Activated CD4-positive, alpha-beta T cell treated with anti-CD3 and anti-CD28 coated beads for 4 hours (primary cell): ENCODE data around the gene ZNF621.
"Not testable (repeated sequence)": the region's sequence is repeated elsewhere in the genome, so short reads cannot be mapped to it uniquely, and the experiment has no call there.

Experiments
- DNase-seq, 2 donors: peaks; one replicate each; pipeline ENCODE4 v3.0.0-alpha.2; 2020

ZNF621 gene

DNA sequence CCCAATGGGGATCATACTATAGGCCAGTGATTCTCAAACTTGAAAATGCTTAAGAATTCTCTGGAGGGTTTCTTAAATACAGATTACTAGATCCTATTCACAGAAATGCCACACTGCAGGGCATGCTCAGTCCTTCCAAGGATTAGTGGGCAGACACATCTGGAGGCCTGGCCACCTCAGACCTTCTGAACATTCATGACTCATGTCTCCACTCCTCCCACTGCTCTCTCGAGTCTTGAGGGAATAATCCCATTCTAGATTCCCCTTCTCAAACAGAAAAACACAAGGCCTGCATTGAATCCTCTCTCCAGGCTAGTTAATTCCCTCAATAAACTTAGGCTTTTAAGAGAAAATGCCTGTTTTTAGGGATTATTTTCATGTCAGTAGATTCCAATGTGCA lies 22.1 kb downstream of the ZNF621 start:
- DNase-seq, result no peak

DNA sequence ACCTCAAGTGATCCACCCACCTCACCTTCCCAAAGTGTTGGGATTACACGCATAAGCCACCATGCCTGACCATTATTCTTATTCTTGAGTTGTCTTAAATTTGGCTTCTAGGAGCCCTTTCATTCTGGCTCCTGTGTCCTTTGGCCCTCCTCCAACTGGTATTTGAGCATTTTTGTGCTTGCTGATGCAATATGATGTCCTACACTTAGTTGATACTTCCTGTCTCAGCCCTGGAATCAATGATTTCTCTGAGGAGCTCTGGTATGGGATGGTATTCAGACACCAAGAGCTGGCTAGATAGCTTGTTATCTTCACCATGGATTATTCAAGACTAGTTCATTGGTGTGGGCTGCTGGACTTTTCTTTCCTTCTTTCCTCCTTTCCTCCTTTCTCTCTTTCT lies 25.4 kb downstream of the ZNF621 start:
- DNase-seq, result no peak

DNA sequence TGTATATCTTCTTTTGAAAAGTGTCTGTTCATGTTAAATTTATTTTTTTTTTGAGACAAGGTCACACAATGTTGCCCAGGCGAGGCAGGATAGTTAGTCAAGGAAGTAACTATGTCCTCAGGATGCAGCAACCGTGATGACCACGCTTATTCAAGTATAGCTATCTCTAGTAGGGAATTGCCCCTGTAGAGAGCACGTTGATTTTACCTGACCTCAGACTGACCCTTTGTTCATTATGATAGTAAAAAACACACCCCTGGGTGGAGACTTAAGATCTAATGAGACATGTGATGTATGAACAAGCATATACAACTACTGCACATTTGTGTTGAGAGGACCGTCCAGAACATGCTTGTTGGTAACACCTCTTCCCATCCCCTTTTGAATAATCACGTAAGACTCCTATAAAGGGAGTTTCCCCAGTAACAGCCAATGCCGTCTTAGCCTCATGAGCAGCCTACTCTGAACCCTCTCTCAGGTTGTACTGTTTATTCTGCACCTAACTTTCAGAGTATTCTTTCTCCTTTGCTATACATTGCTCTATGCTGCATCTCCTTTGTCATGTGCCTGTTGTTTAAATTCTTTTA lies 32.9 kb downstream of the ZNF621 start:
- no peak for DNase-seq

DNA sequence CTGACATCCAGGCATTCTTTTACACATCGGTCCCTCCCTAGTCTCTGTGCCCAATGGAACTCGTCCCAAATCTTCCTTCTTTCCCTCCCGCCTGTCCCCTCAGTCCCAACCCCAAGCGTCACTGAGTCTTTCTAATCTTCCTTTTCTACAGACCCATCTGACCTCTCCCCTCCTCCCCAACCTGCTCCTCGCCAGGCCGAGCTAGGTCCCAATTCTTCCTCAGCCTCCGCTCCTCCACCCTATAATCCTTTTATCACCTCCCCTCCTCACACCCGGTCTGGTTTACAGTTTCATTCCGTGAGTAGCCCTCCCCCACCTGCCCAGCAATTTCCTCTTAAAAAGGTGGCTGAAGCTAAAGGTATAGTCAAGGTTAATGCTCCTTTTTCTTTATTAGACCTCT lies 37.7 kb downstream of the ZNF621 start:
- not testable (repeated sequence) for DNase-seq

DNA sequence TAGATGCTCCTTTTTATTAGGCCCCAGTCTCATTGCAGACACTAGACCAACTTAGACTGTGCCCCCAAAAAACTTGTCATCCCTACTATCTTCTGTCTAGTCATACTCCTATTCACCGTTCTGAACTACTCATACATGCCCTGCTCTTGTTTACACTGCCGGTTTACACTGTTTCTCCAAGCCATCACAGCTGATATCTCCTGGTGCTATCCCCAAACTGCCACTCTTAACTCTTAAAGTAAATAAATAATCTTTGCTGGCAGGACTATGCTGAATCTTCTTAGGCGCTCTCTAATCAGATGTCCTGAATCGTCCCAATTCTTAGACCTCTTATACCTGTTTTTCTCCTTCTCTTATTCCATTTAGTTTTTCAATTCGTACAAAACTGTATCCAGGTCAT lies 40.9 kb downstream of the ZNF621 start:
- not testable (repeated sequence) for DNase-seq

DNA sequence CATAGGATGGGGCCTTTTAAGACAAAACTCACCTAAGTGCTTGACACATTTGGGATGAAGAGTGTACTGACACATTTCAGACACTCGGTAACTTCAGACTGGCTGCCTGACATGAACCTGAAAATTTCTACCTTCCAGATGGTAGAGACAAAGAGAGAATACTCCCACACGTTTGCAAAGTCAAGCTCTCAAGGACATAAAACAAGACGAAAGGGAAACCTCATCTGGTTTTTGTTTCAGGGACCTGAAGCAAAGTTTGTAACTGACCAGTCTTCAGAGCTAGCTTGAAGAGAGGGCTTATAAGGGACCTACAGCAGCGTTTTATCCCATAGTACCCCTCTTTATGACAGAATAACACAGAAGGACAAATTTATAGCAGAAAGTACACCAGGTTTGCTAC lies 41.9 kb downstream of the ZNF621 start:
- no peak for DNase-seq

DNA sequence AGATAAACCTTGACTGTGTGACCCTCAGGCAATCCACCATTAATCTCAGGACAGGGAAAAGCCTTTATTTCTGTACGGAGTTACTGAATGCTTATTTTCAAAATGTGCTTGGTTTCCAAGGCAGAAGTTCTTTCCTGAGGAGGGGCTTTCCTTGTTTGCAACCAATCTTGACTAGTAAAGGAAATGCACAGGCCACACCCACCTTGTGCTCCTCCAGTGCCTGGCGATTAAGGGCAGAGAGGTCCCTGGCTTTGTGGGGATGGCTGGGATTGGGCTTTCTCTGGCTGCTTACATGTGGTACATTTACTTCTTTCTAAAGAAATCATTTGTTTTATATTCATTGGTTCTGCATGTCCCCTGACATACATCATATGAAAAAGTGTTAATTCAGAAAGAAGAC lies 47.8 kb downstream of the ZNF621 start:
- DNase-seq, result no peak

DNA sequence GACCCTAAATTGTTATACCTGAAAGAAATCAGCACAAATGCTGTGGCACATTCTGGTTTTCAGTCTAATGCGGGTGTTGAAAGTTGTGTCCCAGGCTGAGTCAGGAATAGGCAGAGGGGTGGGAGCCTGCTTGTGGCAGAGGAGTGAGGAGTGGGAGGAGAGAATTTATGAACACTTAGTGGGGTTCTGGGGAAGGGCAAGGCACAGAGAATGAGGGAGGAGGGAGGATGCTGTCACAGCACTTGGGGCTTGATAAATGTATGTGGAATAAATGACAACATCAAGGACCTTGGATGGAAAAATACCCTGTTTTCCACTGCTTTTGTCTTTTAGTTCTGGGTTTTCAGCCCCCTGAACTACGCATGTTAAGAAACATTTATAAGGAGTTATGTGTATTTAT lies 49.3 kb downstream of the ZNF621 start:
- no peak for DNase-seq

DNA sequence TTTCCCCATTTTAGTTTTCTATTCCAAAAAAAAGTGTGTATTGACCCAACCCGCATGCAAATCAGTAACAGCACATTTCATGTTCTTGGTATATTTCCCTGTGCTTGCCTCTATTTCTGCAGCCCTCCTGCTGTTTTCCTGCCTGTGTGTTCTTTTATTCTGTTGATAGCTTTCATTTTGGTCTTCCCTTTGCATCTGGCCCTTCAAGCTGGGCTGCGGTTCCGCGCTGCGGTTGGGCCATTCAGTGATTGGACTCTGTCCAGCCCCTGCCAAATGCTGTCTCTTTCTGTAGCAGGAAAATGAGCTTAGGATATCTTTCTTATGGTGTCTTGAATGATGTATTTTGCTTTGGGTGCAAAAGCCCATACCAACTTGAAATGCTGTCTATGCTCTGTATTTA lies 49.9 kb downstream of the ZNF621 start:
- no peak for DNase-seq

DNA sequence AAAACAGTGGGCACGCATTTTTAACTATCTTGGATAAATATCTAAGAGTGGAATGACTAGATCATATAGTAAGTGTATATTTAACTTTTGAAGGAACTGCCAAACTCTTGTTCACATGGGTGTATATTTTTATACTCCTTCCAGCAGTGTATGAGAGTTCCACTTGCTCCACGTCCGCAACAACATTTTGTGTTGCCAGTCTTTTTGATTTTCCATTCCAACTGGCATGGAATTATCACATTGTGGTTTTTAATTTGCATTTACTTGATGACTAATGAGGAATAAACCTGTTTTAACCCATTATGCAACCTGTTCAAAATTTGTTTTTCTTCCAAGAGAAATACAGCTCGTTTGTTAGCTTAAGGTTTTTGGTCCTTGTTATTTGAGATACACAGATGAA lies 51.6 kb downstream of the ZNF621 start:
- DNase-seq, result no peak

DNA sequence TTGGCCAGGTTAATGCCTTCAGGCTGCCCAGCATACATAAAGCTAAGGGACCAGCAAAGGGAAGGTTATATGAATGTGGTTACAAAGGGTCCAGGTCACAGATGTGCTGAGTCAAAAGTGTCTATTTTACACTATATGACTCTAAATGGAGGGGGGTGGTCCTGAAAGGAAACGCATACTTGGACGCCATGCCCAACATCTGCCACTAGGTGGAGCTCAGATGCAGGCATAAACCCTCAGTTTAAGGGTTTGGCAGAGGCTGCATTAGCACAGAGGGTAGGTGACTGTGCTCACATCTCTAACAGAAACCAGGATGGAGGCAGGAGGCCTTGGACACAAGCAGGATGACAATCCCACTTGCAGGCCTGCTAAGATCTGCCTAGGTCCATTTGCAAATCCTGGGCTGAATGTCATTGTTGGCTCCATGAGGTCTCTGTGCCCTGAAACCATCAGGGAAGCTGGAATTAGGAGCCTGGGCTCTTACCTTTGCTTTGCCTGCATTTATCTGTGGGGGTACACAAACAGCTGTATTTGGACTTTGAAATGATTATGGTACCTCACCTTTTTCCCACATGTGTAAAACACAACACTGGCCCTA lies 55.8 kb downstream of the ZNF621 start:
- DNase-seq, result peak; percentile 37 to 54

DNA sequence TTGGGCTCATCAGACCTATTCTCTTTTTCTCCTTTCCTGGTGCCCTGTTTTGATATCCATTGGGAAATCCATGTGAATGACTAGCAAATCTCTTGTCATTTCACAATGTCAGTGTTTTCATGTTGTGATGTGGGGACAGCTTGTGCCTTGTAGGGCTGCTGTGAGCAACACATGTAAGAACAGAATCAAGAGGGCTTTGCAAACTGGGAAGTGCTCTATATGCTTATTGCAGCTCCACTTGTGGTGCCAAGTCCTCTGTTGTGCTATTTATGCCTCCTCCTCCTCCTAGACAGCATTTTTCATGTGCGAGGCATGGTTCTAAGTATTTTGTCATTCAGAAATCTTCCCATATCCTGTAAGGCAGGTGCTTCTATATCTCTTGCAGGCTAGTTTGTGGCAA lies 56.4 kb downstream of the ZNF621 start:
- no peak for DNase-seq

DNA sequence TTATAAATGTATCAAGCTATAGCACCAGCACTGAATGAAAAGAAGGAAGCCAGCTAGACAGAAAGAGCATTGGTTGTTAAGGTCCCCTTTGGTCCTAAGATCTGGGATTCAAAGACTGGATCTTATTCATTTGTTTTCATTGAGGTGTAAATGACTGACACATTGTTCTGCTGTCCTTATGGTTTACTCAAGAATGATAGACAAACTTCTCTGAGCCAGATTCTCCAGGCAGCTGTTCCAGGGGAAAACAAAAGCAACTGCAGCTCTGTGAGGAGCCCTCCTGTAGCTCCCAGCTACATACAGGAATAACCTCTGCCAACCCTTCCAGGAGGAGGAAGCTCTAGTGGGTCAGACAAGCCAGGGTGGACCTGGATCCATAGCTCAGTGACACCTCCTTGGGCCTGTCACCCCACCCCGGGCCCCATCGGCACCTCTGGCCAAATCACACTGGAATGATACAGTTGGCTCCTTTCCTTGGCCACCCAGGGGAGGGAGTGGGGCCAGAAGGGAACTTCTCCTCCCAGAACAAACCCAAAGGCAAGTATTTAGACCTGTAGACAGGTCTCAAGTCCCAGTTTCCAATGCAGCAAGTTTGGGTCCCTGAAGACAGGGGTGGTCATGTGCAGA lies 57.8 kb downstream of the ZNF621 start:
- no peak for DNase-seq

DNA sequence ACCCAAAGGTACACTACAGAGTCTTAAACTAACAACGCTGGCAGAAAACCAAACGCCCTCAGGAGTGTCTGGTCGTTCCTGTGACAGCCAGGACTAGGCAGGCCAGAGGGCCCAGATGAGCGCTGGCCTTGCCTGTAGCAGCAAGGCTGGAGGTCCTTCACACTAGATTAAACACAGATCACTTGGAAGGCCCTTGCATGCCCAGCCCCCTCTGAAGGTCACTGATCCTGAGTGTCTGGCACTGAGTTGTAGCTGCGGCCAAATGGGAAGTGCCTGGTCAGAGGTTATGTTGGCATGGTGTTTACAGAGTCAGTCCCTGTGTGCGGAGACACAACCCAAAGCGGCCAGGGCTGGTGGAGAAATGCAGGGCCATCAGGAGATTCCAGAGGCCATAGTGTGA lies 58.9 kb downstream of the ZNF621 start:
- DNase-seq, result no peak

DNA sequence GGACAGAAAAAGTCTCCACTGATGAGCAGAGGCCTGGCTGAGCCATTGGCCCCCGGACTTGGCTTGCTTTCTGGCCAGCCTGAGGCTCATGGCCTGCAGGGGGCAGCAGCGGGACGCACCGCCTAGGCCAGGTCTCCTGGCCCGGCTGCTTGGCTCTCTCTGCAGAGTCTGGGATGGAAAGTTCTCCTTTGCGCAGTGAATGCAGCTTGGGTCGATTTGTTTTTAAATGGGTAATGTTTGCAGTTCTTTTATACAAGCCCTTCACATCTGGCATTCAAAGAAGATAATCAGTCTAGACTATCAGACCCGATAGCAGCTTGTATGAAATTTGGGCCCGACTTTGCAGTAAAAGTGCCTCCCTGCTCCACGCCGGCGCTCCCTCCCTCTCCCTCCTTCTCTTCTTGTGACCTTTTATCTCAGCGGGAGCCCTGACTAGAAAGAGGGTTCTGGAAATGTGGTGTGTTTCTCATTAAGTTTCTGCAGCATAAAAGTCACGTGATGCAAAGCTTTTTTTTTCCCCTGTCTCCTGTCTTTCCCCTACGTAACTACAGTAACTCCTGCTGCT lies 59.9 kb downstream of the ZNF621 start:
- DNase-seq, result peak; percentile 61 to 62

DNA sequence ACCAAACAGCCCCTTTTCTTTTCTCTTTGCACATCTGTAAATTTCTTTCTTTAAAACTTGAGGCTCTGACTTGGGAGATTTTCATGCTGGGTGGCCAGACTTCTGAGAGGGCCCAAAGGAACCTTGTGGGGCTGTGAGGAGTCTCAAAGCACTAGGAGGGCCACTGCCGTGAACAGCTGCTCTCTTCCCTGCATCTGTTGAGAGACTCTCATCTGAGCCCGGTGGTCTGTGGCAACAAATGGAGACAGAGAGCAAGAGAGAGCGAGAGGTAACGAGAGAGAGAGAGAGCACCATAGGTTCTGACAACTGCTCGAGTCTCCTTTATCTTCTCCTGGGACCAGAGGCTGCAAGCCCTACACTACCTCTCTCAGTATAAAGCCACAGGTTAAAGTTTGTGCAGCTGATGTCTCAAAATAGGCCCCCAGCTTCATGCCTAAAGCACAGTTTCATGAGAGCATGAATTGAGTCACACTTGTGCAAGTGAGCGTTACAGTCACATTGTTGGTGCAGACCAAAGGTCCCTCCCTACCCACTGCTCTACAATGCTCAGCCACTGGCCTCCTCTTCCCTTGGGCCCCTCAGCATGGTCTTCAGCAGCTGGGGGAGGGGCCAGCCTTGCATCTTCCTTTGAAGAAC lies 60.7 kb downstream of the ZNF621 start:
- no peak for DNase-seq

DNA sequence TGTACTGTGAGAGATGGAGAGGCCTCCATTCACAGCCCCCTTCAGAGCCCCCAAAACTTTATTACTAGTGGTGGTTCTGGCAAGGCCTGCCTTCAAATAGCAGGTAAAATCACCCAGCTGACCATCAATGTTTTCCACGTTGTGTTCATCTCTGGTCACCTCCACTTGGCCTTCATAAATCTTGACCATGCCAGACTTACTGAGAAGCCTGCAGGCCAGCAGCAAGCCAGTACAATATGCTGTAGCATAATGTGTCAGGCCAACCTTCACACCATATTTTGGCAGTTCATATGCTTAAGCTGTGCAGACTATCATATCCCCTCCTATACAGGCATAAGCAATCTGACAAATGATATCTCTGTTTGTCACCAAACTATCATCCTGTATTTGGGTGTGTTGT lies 62.1 kb downstream of the ZNF621 start:
- no peak for DNase-seq

DNA sequence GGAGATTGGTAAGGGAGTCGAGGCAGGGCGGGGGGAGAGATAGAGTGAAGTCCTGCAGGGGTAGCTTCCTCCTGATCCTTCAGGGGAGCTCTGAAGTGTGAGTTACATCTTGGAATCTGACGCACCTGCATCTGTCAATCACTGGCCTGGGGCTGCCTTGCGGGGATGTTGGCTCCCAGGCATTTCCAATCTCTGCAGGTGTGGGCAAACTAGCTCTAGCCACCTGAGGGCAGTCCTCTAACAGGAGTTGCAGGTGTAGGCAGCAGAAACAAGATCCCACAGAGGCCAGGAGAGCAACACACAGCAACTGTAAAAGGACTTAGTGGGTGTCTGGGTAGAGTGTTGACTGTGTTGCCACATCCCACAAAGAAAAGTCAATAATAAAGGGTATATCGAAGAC lies 63.6 kb downstream of the ZNF621 start:
- DNase-seq, result no peak
